K562 (cell line): Measurements from ENCODE around the gene RHAG. TPM values are rescaled to one million over a fixed set of nuclear protein-coding genes. Genes with fewer than 3 reads are reported as not detected.
A peak's percentile ranks its signal among the peaks of the same experiment; 100 is the strongest.

Experiments used
- ATAC-seq: fragments of 200-7000 bp; cut with Tn5 transposase; 3 replicates; pipeline ENCODE4 v1.9.1; 2020; ENCODE audit warnings: moderate library complexity
- BruUV-seq: library from RNA; stranded (reverse); fragments of 400-500 nt; replicated peaks from 2 replicates; lab custom pipeline; 2021; lab: Mats Ljungman, UMichigan
- CTCF ChIA-PET: fragments of 300-600 bp; formaldehyde crosslinking; extraction: SDS; loops from one replicate; lab custom pipeline; 2021; ENCODE audit warnings: low intra/inter-chr PET ratio; lab: Yijun Ruan, JAX
- POLR2A ChIA-PET: fragments of 300-600, 350-650 bp; sonication (Branson Sonifier 250); formaldehyde crosslinking; extraction: SDS; loops from one replicate; lab custom pipeline; 2021; ENCODE audit warnings: antibody characterized with exemption, inconsistent platforms; lab: Yijun Ruan, JAX
- DNase-seq, 4 experiments: peaks; one replicate each; pipeline versions ENCODE4 v3.0.0 to v3.0.0-alpha.2; 2011 to 2018; ENCODE audit warnings: low spot score in 3 of 4, mixed read lengths in 3 of 4; ENCODE audit errors: extremely low read depth in 1 of 4
- FAIRE-seq: peaks from 2 replicates; lab custom pipeline; 2011; peaks lifted over from hg19 to GRCh38; lab: Jason Lieb, UNC
- H2AFZ ChIP-seq: 2 replicates; pipeline ENCODE4 v1.6.0; 2011; ENCODE audit warnings: low read depth, low read length, control low read depth, inconsistent platforms
- H3K27ac ChIP-seq: fragments of 200-600 bp; 3 replicates; pipeline ENCODE4 v1.8.0; 2011; ENCODE audit warnings: low read depth, mild to moderate bottlenecking, control low read depth, inconsistent platforms, low read length, moderate library complexity, mixed read lengths; ENCODE audit errors: extremely low read depth
- H3K27me3 ChIP-seq, 2 experiments: fragments of 300-600 bp in 1 of 2; 2 replicates in 1 of 2; 3 replicates in 1 of 2; pipeline versions ENCODE4 v1.6.0 to v1.8.0; 2011; ENCODE audit warnings: inconsistent platforms in 2 of 2, low read length in 2 of 2, mild to moderate bottlenecking in 1 of 2, mixed read lengths in 1 of 2, moderate library complexity in 1 of 2; ENCODE audit not compliant: control insufficient read depth in 2 of 2, insufficient read depth in 2 of 2
- H3K36me3 ChIP-seq: fragments of 300-600 bp; 3 replicates; pipeline ENCODE4 v1.8.0; 2011; ENCODE audit warnings: mild to moderate bottlenecking, low read length, inconsistent platforms; ENCODE audit not compliant: control insufficient read depth, insufficient read depth
- H3K4me1 ChIP-seq, 2 experiments: fragments of 200-600 bp in 1 of 2; replicated peaks in 1 of 2; 2 replicates in 1 of 2; 3 replicates in 1 of 2; pipeline versions ENCODE4 v1.5.1 to v1.8.0; 2011; ENCODE audit warnings: inconsistent platforms in 2 of 2, low read length in 2 of 2, mild to moderate bottlenecking in 1 of 2, mixed read lengths in 1 of 2, moderate library complexity in 1 of 2; ENCODE audit not compliant: control insufficient read depth in 2 of 2, insufficient read depth in 2 of 2
- H3K4me2 ChIP-seq: 2 replicates; pipeline ENCODE4 v1.6.1; 2011; ENCODE audit warnings: low read length, control low read depth, inconsistent platforms, mixed read lengths; ENCODE audit not compliant: insufficient read depth
- H3K4me3 ChIP-seq: fragments of 200-600 bp; sonication (generic), shearing (Covaris generic); 2 replicates; pipeline ENCODE4 v1.5.1; 2016; ENCODE audit warnings: control low read depth, inconsistent platforms
- H3K79me2 ChIP-seq: fragments of 200-600 bp; 3 replicates; pipeline ENCODE4 v1.8.0; 2011; ENCODE audit warnings: low read length, inconsistent platforms; ENCODE audit not compliant: control insufficient read depth, insufficient read depth
- H3K9ac ChIP-seq, 2 experiments: 2 replicates each; pipeline versions ENCODE4 v1.6.0 to v1.6.1; 2011; ENCODE audit warnings: low read depth in 2 of 2, low read length in 2 of 2, control low read depth in 1 of 2, inconsistent platforms in 1 of 2, mild to moderate bottlenecking in 1 of 2, mixed read lengths in 1 of 2; ENCODE audit not compliant: insufficient read depth in 1 of 2
- H3K9me1 ChIP-seq: one replicate; pipeline ENCODE4 v1.6.0; 2011; ENCODE audit warnings: inconsistent platforms, mild to moderate bottlenecking, low read length, moderate library complexity; ENCODE audit not compliant: control insufficient read depth, insufficient read depth
- H3K9me3 ChIP-seq: replicated peaks from 2 replicates; pipeline ENCODE4 v1.5.1; 2011; ENCODE audit warnings: low read depth, low read length, inconsistent platforms; ENCODE audit not compliant: control insufficient read depth, insufficient read depth
- H4K20me1 ChIP-seq: replicated peaks from 2 replicates; pipeline ENCODE4 v1.6.1; 2011; ENCODE audit warnings: low read length, inconsistent platforms, mixed read lengths; ENCODE audit not compliant: control insufficient read depth, insufficient read depth
- FIP1L1 ChIP-seq: fragments of 200-400 bp; formaldehyde crosslinking; IDR thresholded peaks from 2 replicates; pipeline ENCODE4 v1.6.1; 2018; ENCODE audit warnings: mild to moderate bottlenecking, low read depth, low read length; ENCODE audit not compliant: poor library complexity, severe bottlenecking
- MYBL2 ChIP-seq, 2 experiments: fragments of 450-650 bp in 1 of 2; sonication (generic) in 1 of 2; formaldehyde crosslinking in 1 of 2; IDR thresholded peaks; 2 replicates each; pipeline versions ENCODE4 v1.6.1 to v1.8.1; 2017 to 2022; ENCODE audit warnings: borderline replicate concordance in 1 of 2, inconsistent platforms in 1 of 2, low read depth in 1 of 2, mild to moderate bottlenecking in 1 of 2, missing genetic modification reagents in 1 of 2, moderate library complexity in 1 of 2
- NR3C1 ChIP-seq: sonication (generic); formaldehyde crosslinking; IDR thresholded peaks from 2 replicates; pipeline ENCODE4 v1.8.1; 2022; ENCODE audit warnings: missing genetic modification reagents
- POLR2AphosphoS2 ChIP-seq: IDR thresholded peaks from 2 replicates; pipeline ENCODE4 v1.6.1; 2012; ENCODE audit warnings: low read length, improper control_type of control experiment
- POLR2H ChIP-seq: IDR thresholded peaks from 2 replicates; pipeline ENCODE4 v1.6.1; 2016; ENCODE audit warnings: missing genetic modification characterization, low read depth, mild to moderate bottlenecking, control low read depth, missing compliant biosample characterization, moderate library complexity
- WHSC1 ChIP-seq: IDR thresholded peaks from one replicate; pipeline ENCODE4 v1.6.1; 2012; ENCODE audit warnings: low read length, control low read depth, inconsistent platforms
- ZNF507 ChIP-seq: conservative IDR thresholded peaks from 2 replicates; pipeline ENCODE4 v1.6.1; 2017; ENCODE audit warnings: missing genetic modification characterization, missing compliant biosample characterization
- in situ Hi-C: fragments of 300-500 bp; cut with MboI; formaldehyde crosslinking; loops from 4 replicates; pipeline ENCODE4 v1.15.0; 2018; ENCODE audit warnings: inconsistent platforms, mixed read lengths
- intact Hi-C: fragments of 100-400 bp; cut with micrococcal nuclease; formaldehyde crosslinking; loops from 2 replicates; pipeline ENCODE4 v1.14.2; 2022
- polyA plus RNA-seq, 8 experiments: library from polyadenylated mRNA; depleted of rRNA in 4 of 8; stranded (reverse) in 5 of 8; unstranded in 3 of 8; fragments of >200 nt; fragmentation: Nextera tagmentation in 2 of 8; fragmentation: Illumina TruSeq in 1 of 8; extraction: Ambion mirVana in 2 of 8; extraction: Trizol in 1 of 8; gene quantifications; 2 replicates each; pipeline versions ENCODE4 v1.2.1 to v1.2.3, GENCODE V29; 2011 to 2014; ENCODE audit warnings: inconsistent platforms in 1 of 8, missing spikeins in 1 of 8
- total RNA-seq, 7 experiments: library from RNA; depleted of rRNA in 6 of 7; stranded (reverse); fragments of >200 nt in 6 of 7; fragmentation: Illumina TruSeq in 2 of 7; extraction: Trizol in 2 of 7; gene quantifications; 2 replicates each; pipeline versions ENCODE4 v1.2.1 to v1.2.3, GENCODE V29; 2011 to 2021; ENCODE audit warnings: low replicate concordance in 1 of 7

Gene RHAG
- total and polyA plus RNA-seq, 9 of the 15 experiments (the other 6 are each of a cell fraction or from before 2014, with no cell fraction given) = 290 to 1,202 (median 505) TPM

- Histone ChIP-seq H3K79me2 (no peaks in the 10 kb centered on the region; the same call in 2 of the 3 replicates), H3K27me3 (no peaks in the 10 kb centered on the region), H4K20me1 (no peaks in the 10 kb centered on the region), H3K36me3 (peaks cover 75% of the 10 kb centered on the region), H2AFZ (no peak overlapping the region), H3K9ac (no peak overlapping the region), H3K9me1 (no peaks in the 10 kb centered on the region), H3K4me1 (no peaks in the 10 kb centered on the region), H3K27ac (no peak overlapping the region), H3K9me3 (no peaks in the 10 kb centered on the region), H3K4me3 (no peak overlapping the region), H3K4me2 (no peak overlapping the region)
- in situ Hi-C loops (no loop called here), intact Hi-C loops (loop anchor here (1.0 to 5.0 kb wide), 5 partner anchors 71 to 423 kb away; partner anchors contain the start of genes CENPQ and MMUT)
- FAIRE-seq (no peak), DNase-seq (no peak), ATAC-seq (peak; percentile 5; the same call in 1 of the 3 replicates)
- POLR2A ChIA-PET = interaction anchor here (0.7 kb wide), 1 partner anchor 29 kb away, joined by 3 read pairs; the partner anchor contains the start of gene RHAG
- no TSS peak for BruUV-seq
- CTCF ChIA-PET = interaction anchor here (0.6 to 6.0 kb wide), 5 partner anchors 51 to 243 kb away, joined by 3 to 68 read pairs (median 3); no protein-coding TSS in a partner anchor
- peak; percentile 43; the same call in 1 of the 2 replicates for TF ChIP-seq POLR2H (tag)
- no peak for TF ChIP-seq ZNF507 (tag)
- TF ChIP-seq FIP1L1 = no peak
- peak; percentile 10; the same call in 1 of the 2 replicates for TF ChIP-seq POLR2AphosphoS2
- no peak for TF ChIP-seq NR3C1 (CRISPR knock-in tag)
- TF ChIP-seq MYBL2 (IDR thresholded peaks at IDR 0.05; ENCODE audit: low read depth) = 0 out of 2 replicates have a peak, but pooled peaks have one; percentile 3
- TF ChIP-seq MYBL2 (CRISPR knock-in tag; IDR thresholded peaks at IDR 0.05; ENCODE audit: borderline replicate concordance) = no peak
- no peak for TF ChIP-seq WHSC1
Measured at GRCh38 chr6:49607391-49607982, 29.2 kb downstream of the RHAG start.
